ENCODE measurements around the gene DSE.

- TF ChIP-seq CTCF (conservative IDR thresholded peaks at IDR 0.05; ENCODE audit: low read depth, low read length), result no peak
- no peak for TF ChIP-seq EZH2 (IDR thresholded peaks at IDR 0.05; ENCODE audit: low read length, unreplicated experiment)
These were observed 81.8 kb downstream of the DSE start for GRCh38 chr6:116452531-116452930.

All from PC-3 (cell line).